ENCODE results near the gene ATP5PD. TPM values are rescaled to one million over a fixed set of nuclear protein-coding genes. Genes with fewer than 3 reads are reported as not detected.
A peak's percentile ranks its signal among the peaks of the same experiment; 100 is the strongest.

ATP5PD gene
- total and polyA plus RNA-seq, 2 of the 13 experiments (the other 11 are each of a cell fraction or from before 2014, with no cell fraction given) = 158 to 428 TPM

- TF ChIP-seq, protein P1, sequence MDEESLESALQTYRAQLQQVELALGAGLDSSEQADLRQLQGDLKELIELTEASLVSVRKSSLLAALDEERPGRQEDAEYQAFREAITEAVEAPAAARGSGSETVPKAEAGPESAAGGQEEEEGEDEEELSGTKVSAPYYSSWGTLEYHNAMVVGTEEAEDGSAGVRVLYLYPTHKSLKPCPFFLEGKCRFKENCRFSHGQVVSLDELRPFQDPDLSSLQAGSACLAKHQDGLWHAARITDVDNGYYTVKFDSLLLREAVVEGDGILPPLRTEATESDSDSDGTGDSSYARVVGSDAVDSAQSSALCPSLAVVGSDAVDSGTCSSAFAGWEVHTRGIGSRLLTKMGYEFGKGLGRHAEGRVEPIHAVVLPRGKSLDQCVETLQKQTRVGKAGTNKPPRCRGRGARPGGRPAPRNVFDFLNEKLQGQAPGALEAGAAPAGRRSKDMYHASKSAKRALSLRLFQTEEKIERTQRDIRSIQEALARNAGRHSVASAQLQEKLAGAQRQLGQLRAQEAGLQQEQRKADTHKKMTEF (CRISPR knock-in tag; IDR thresholded peaks at IDR 0.05) = peak; percentile 48; the same call in 1 of the 2 replicates
- TF ChIP-seq ZNF143 (CRISPR knock-in tag; IDR thresholded peaks at IDR 0.05) (no peak), KLF9 (CRISPR knock-in tag; IDR thresholded peaks at IDR 0.05; ENCODE audit: low read depth) (0 out of 2 replicates have a peak, but pooled peaks have one; percentile 10), TGIF2 (CRISPR knock-in tag; IDR thresholded peaks at IDR 0.05) (peak; percentile 21; the same call in 1 of the 2 replicates), ZSCAN20 (CRISPR knock-in tag; IDR thresholded peaks at IDR 0.05; ENCODE audit: borderline replicate concordance) (no peak), HOXA7 (CRISPR knock-in tag; IDR thresholded peaks at IDR 0.05) (no peak), KDM5B (CRISPR knock-in tag; IDR thresholded peaks at IDR 0.05; ENCODE audit: borderline replicate concordance) (no peak; the same call in 1 of the 2 replicates), ZNF546 (CRISPR knock-in tag; conservative IDR thresholded peaks at IDR 0.05) (no peak; the same call in none of the 2 replicates), ZNF18 (CRISPR knock-in tag; IDR thresholded peaks at IDR 0.05; ENCODE audit: insufficient replicate concordance) (no peak), MYPOP (CRISPR knock-in tag; IDR thresholded peaks at IDR 0.05) (no peak), ZNF724P (CRISPR knock-in tag; IDR thresholded peaks at IDR 0.05; ENCODE audit: borderline replicate concordance) (no peak), NFYC (CRISPR knock-in tag; IDR thresholded peaks at IDR 0.05) (no peak), ZNF552 (CRISPR knock-in tag; IDR thresholded peaks at IDR 0.05; ENCODE audit: borderline replicate concordance) (0 out of 2 replicates have a peak, but pooled peaks have one; percentile 59), CEBPB (IDR thresholded peaks at IDR 0.05; ENCODE audit: borderline replicate concordance, low read depth, low read length) (peak; percentile 40; the same call in 1 of the 2 replicates), KMT2A (CRISPR knock-in tag; IDR thresholded peaks at IDR 0.05) (no peak), SUZ12 (IDR thresholded peaks at IDR 0.05; ENCODE audit: low read depth, low read length) (no peak)
- TF ChIP-seq, protein P2, sequence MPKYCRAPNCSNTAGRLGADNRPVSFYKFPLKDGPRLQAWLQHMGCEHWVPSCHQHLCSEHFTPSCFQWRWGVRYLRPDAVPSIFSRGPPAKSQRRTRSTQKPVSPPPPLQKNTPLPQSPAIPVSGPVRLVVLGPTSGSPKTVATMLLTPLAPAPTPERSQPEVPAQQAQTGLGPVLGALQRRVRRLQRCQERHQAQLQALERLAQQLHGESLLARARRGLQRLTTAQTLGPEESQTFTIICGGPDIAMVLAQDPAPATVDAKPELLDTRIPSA (CRISPR knock-in tag; IDR thresholded peaks at IDR 0.05; ENCODE audit: borderline replicate concordance) = no peak
- TF ChIP-seq, protein P3, sequence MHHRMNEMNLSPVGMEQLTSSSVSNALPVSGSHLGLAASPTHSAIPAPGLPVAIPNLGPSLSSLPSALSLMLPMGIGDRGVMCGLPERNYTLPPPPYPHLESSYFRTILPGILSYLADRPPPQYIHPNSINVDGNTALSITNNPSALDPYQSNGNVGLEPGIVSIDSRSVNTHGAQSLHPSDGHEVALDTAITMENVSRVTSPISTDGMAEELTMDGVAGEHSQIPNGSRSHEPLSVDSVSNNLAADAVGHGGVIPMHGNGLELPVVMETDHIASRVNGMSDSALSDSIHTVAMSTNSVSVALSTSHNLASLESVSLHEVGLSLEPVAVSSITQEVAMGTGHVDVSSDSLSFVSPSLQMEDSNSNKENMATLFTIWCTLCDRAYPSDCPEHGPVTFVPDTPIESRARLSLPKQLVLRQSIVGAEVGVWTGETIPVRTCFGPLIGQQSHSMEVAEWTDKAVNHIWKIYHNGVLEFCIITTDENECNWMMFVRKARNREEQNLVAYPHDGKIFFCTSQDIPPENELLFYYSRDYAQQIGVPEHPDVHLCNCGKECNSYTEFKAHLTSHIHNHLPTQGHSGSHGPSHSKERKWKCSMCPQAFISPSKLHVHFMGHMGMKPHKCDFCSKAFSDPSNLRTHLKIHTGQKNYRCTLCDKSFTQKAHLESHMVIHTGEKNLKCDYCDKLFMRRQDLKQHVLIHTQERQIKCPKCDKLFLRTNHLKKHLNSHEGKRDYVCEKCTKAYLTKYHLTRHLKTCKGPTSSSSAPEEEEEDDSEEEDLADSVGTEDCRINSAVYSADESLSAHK (CRISPR knock-in tag; IDR thresholded peaks at IDR 0.05; ENCODE audit: borderline replicate concordance) = no peak
- TF ChIP-seq, protein P4, sequence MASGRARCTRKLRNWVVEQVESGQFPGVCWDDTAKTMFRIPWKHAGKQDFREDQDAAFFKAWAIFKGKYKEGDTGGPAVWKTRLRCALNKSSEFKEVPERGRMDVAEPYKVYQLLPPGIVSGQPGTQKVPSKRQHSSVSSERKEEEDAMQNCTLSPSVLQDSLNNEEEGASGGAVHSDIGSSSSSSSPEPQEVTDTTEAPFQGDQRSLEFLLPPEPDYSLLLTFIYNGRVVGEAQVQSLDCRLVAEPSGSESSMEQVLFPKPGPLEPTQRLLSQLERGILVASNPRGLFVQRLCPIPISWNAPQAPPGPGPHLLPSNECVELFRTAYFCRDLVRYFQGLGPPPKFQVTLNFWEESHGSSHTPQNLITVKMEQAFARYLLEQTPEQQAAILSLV (CRISPR knock-in tag; IDR thresholded peaks at IDR 0.05; ENCODE audit: borderline replicate concordance) = no peak
These were observed 41.0 kb upstream of the ATP5PD start, which contains the start of gene SLC16A5 (continued) for GRCh38 chr17:75087558-75088453.
